Neural progenitor cell (in vitro differentiated cells): ENCODE results near the gene LTO1.

Experiments
- EZH2 ChIP-seq: fragments of 200-600 bp; sonication (generic); IDR thresholded peaks from 2 replicates; pipeline ENCODE4 v1.6.1; 2017; ENCODE audit warnings: antibody characterized with exemption, mild to moderate bottlenecking, moderate library complexity
- TF ChIP-seq, protein P1 (sequence below): fragments of 200-600 bp; sonication (generic); IDR thresholded peaks from 2 replicates; pipeline ENCODE4 v1.5.1; 2017; ENCODE audit warnings: antibody characterized with exemption, mild to moderate bottlenecking

DNA sequence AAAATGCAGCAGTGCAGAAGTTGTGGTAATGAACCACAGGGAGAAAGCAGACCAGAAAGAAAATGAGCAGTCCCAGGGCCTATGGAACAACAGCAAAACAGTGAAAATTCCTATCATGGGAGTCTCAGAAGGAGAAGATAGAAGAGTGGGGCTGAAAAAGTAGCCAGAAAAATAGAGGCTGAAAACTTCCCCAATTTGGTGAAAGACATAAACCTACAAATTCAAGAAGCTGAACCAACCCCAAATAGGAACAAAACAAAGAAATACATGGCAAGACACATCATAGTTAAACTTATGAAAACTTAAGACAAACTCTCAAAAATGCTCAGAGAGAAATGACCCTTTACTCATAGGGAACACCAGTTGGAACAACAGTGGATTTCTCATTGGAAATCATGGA is 17.3 kb upstream of the LTO1 start:
- TF ChIP-seq, protein P1, sequence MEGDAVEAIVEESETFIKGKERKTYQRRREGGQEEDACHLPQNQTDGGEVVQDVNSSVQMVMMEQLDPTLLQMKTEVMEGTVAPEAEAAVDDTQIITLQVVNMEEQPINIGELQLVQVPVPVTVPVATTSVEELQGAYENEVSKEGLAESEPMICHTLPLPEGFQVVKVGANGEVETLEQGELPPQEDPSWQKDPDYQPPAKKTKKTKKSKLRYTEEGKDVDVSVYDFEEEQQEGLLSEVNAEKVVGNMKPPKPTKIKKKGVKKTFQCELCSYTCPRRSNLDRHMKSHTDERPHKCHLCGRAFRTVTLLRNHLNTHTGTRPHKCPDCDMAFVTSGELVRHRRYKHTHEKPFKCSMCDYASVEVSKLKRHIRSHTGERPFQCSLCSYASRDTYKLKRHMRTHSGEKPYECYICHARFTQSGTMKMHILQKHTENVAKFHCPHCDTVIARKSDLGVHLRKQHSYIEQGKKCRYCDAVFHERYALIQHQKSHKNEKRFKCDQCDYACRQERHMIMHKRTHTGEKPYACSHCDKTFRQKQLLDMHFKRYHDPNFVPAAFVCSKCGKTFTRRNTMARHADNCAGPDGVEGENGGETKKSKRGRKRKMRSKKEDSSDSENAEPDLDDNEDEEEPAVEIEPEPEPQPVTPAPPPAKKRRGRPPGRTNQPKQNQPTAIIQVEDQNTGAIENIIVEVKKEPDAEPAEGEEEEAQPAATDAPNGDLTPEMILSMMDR = no peak
- no peak for TF ChIP-seq EZH2
